Measurements from ENCODE around the gene CMC1.

CMC1 gene

GRCh38 chr3:28278918-28279317 is 37.5 kb downstream of the CMC1 start:
- Histone ChIP-seq H3K9ac (ENCODE audit: low read length) (no peak overlapping the region), H3F3A (ENCODE audit: insufficient read depth) (no peaks in the 10 kb centered on the region), H3K36me3 (ENCODE audit: low read length) (no peaks in the 10 kb centered on the region), H3K4me2 (ENCODE audit: low read depth, low read length, poor library complexity, severe bottlenecking) (no peak overlapping the region), H3K9me2 (replicated peaks; ENCODE audit: insufficient read depth, low read length) (no peaks in the 10 kb centered on the region), H4K20me1 (ENCODE audit: low read depth, low read length) (no peaks in the 10 kb centered on the region), H3K4me3 (ENCODE audit: insufficient read depth, low read length, poor library complexity, severe bottlenecking) (no peak overlapping the region), H2AFZ (ENCODE audit: low read depth, low read length, severe bottlenecking) (no peak overlapping the region), H3K27ac (ENCODE audit: low read depth, low read length) (no peak overlapping the region), H3K79me2 (ENCODE audit: insufficient read depth, low read length) (no peaks in the 10 kb centered on the region), H3K9me3 (ENCODE audit: insufficient read depth, low read length) (no peaks in the 10 kb centered on the region), H3K27me3 (ENCODE audit: low read length) (no peaks in the 10 kb centered on the region)
- TF ChIP-seq CTCF (IDR thresholded peaks at IDR 0.05; ENCODE audit: insufficient read depth, low read length, poor library complexity, severe bottlenecking) (no peak), EZH2phosphoT487 (conservative IDR thresholded peaks at IDR 0.05; ENCODE audit: low read length) (no peak)

- Histone ChIP-seq H2AFZ (ENCODE audit: low read depth, low read length, severe bottlenecking) (no peak overlapping the region), H3F3A (ENCODE audit: insufficient read depth) (no peaks in the 10 kb centered on the region), H3K27ac (ENCODE audit: low read depth, low read length) (no peak overlapping the region), H3K4me3 (ENCODE audit: insufficient read depth, low read length, poor library complexity, severe bottlenecking) (no peak overlapping the region), H3K27me3 (ENCODE audit: low read length) (no peaks in the 10 kb centered on the region), H3K79me2 (ENCODE audit: insufficient read depth, low read length) (no peaks in the 10 kb centered on the region), H3K9me2 (replicated peaks; ENCODE audit: insufficient read depth, low read length) (no peaks in the 10 kb centered on the region), H3K4me2 (ENCODE audit: low read depth, low read length, poor library complexity, severe bottlenecking) (no peak overlapping the region), H3K36me3 (ENCODE audit: low read length) (no peaks in the 10 kb centered on the region), H3K9ac (ENCODE audit: low read length) (no peak overlapping the region), H4K20me1 (ENCODE audit: low read depth, low read length) (no peaks in the 10 kb centered on the region), H3K9me3 (ENCODE audit: insufficient read depth, low read length) (no peaks in the 10 kb centered on the region)
- TF ChIP-seq EZH2phosphoT487 (conservative IDR thresholded peaks at IDR 0.05; ENCODE audit: low read length) (no peak), CTCF (IDR thresholded peaks at IDR 0.05; ENCODE audit: insufficient read depth, low read length, poor library complexity, severe bottlenecking) (no peak)
Measured at GRCh38 chr3:28279770-28280169, 38.4 kb downstream of the CMC1 start.

- Histone ChIP-seq H3K4me3 (ENCODE audit: insufficient read depth, low read length, poor library complexity, severe bottlenecking) (no peak overlapping the region), H3K36me3 (ENCODE audit: low read length) (no peaks in the 10 kb centered on the region), H3K27me3 (ENCODE audit: low read length) (no peaks in the 10 kb centered on the region), H3K9me2 (replicated peaks; ENCODE audit: insufficient read depth, low read length) (no peaks in the 10 kb centered on the region), H2AFZ (ENCODE audit: low read depth, low read length, severe bottlenecking) (no peak overlapping the region), H3K9ac (ENCODE audit: low read length) (no peak overlapping the region), H3K9me3 (ENCODE audit: insufficient read depth, low read length) (no peaks in the 10 kb centered on the region), H3F3A (ENCODE audit: insufficient read depth) (no peaks in the 10 kb centered on the region), H4K20me1 (ENCODE audit: low read depth, low read length) (no peaks in the 10 kb centered on the region), H3K27ac (ENCODE audit: low read depth, low read length) (no peak overlapping the region), H3K79me2 (ENCODE audit: insufficient read depth, low read length) (no peaks in the 10 kb centered on the region), H3K4me2 (ENCODE audit: low read depth, low read length, poor library complexity, severe bottlenecking) (no peak overlapping the region)
- no peak for TF ChIP-seq EZH2phosphoT487 (conservative IDR thresholded peaks at IDR 0.05; ENCODE audit: low read length)
- no peak for TF ChIP-seq CTCF (IDR thresholded peaks at IDR 0.05; ENCODE audit: insufficient read depth, low read length, poor library complexity, severe bottlenecking)
Measured at GRCh38 chr3:28280781-28281180, 39.4 kb downstream of the CMC1 start.
